NCI-H2081 (cell line): Measurements from ENCODE around the gene CD300LF.

ENCODE experiments used
- DNase-seq, 2 experiments: peaks; one replicate each; lab custom pipeline; 2025; lab: John Stamatoyannopoulos, UW

The CD300LF gene

DNA sequence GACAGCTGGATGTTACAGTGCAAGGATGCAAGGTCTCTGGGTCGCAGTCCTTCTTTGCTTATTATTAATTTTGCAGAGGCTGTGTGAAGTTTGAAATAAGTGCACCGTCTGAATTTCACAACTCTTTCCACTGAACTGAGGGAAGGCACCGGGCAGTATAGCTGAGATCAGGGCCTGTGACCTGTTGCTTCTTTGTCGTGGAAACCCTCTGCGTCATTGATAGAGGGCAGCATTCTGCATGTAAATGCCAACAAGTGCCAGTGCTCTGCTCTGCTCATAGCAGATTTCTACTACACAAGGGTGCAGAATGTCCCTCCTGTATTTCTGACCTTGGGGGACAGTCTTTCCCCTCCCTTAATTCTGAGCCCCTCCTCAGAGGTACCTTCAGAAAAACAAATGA, 26.0 kb downstream of the CD300LF start:
- no peak for DNase-seq

DNA sequence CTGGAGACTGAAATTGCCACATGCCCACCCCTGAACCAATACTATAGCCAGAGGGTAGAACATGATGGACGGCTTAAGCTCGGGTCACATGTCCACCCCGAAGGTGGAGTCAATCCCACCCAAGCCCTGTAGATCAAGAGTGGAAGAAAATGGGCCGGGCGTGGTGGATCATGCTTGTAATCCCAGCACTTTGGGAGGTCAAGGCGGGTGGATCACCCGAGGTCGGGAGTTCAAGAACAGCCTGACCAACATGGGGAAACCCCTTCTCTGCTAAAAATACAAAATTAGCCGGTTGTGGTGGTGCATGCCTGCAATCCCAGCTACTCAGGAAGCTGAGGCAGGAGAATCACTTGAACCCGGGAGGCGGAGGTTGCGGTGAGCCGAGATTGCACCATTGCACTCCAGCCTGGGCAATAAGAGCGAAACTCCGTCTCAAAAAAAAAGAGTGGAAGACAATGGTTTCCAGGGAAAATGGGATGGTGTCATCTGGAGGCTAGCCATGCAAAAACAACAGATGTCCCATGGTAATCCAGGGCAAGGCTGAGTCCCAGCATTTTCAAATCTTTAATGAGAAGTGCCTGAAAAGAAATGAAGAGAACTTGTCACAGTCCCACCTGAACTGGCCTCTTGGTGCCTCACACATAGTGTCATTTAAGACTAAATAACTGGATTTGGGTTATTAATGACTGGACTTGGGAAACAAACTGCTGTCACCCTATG, 30.1 kb downstream of the CD300LF start:
- no peak for DNase-seq

DNA sequence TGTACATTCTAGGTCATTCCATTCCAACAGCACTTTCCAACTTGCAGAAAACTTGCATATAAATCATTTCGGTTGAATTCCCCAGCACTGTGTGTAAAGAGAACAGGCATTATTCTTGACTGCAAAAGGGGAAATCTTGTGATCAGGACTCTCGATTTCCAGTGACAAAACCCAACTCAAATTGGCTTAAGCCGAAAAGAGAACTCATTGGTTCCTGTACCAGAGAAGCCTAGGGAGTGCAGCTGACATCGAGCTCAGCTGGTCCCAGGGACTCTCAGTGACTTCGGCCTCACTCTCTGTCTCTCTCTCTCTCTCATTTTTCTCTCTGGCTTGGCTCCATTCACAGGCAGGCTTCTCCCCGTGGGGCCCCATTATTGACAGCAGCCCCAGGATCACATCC, 30.7 kb downstream of the CD300LF start:
- no peak for DNase-seq

DNA sequence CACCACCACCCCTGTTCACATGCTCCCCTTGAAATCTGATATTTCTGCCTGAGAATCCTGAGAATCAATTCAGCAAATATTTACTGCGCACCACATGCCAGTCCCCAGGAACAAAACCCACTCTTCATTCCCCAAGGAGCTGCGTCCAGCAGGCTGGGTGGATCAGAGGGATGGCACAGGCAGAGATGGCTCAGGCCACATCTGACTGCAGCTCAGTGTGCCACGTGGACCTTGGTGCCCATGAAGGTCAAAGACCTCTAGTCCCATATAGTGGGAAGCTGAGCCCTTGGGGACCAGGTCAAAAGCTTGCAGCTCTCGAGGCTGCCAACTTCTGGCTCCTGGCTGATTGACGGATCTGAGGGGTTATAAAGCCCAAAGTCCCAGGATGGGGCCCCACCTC, 31.8 kb downstream of the CD300LF start:
- no peak for DNase-seq

DNA sequence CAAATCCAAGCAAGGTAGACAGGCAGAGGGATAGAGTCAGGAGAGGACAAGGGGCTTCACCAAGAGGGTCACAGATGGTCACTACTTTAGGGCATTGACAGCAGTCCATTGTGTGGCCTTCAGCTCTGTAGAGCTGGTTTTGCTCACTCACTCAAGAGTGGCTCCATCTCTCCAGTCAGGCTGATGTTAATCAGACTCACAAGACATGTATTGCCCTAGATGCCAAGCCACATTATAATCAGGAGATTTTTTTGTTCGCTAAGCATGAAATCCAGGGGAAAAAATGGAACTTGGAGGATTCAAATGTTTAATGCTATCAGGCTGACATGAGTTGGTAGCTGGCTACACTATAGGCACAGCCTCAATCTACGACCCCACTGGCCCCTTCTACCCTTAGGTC, 32.5 kb downstream of the CD300LF start:
- no peak for DNase-seq

DNA sequence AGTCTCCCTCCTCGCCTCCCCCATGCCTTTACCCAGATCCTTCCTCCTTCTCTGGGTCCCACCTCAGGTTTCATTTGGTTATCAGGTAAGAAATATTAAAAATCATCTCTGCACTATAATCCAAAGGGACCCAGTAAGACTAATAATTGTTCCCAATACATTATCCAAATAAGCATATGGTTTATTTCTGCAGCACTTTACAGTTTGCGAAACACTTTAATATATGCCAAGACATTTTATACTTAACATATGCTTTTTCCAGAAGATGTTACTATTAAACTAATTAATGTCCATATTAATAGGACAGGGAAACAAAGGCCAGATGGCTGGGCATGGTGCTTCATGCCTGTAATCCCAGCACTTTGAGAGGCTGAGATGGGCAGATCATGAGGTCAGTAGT, 33.3 kb downstream of the CD300LF start:
- no peak for DNase-seq

DNA sequence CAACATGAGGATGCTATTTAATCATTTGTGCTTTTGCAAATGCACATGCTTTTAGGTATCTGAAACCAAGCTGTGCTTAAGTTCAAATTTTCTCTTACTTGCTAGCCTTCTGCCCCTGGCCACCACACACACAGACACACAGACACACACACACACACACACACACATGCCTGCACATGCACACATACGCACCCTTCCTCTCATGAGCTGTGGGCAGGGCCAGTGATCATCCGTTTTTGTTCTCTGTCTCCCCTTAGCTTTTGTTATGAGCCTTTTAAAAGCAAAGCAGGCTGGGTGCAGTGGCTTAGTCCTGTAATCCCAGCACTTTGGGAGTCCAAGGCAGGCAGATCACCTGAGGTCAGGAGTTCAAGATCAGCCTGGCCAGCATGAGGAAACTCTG, 34.2 kb downstream of the CD300LF start:
- no peak for DNase-seq

DNA sequence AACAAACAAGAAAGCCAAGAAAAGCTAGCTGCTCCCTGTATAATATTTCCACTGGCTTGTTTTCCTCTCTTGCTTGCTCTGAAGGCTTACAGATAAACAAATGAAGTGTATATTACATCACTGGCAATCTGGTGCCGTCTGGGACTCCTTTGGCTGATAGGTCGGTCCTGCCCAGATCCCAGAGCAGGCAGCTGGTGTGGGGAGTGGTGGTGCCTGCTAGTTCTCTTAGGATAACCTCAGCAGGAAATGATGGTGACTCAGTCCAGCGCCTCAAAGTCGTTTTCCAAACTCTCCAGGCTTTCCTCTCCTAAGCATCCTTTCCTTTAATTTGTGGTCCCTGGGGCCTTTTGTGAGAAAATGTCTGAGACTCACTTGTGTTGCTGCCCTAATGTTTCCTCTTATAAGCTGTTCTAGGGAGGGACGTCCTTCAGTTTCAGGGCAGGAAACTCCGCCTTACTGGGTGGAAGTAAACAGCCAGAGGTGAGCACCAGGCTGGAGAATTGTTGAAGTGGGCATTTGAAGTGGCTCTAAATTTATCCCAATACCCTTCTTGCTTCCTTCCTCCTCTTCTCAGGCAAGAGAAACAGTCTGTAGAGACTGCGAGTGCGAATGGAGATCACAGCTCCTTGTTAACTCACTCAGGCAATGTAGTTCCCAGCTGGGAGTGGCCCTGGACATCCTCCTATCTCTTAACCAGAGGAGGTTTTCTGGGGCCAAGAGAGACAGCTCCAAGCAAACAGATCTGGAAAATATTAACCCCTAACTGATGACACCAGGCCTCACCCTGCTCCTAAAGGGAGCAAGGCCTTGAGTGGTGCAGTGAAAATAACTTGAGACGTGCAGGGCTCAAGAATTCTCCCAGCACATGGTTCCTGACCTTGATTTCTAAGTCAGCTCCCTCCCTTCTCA, 34.9 kb downstream of the CD300LF start:
- no peak for DNase-seq

DNA sequence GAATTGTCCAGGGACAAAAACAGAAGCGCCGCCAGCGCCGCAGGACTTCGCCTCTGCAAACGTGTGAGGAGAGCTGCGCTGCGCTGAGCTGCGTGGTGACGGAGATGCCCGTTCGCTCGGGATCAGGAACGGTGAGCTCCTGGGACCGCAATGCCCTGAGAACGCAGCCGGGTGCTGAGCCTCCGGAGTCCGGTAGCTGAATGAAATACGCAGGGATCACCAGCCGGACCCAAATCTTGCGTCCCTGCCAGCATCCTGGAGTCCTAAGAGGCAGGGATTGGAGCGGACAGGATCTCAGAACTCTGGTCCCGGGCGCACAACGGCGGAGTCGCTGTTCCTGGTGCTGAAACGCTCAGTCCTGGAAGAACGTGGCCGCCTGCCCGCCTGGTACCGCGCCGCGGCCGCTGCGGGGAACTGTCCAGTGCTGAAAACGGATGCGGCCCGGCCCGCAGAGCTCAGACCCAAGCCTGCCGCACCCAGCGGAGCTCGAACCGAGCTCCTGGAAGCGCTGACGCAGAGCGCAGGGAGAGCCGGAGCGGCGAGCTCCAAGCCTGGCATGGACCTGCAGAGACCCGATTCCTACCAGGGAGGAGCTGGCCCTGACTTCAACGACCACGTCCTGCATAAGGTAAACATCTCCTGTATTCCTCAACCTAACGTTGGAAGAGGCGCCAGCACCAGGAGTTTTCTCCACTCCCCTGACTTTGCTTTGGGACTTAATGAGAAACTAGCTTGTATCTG, 41.5 kb downstream of the CD300LF start:
- no peak for DNase-seq

DNA sequence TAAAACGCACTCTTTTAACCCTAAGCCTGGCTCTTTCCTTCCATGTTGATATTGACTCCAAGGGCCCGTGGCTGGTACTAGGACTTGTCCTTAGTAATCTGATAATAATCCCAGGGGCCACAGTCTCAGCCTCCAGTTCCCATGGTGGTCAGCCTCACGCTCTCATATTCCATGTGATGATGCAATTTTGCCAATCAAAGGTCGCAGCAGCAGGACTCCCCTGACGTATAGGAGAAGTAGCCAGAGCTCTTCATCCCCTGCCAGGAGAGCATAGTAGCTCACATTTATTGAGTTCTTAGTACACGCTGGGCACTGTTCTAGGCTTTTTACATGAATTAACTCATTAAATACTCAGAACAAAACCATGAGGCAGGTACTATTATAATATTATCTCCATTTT, 42.4 kb downstream of the CD300LF start:
- DNase-seq = no peak

DNA sequence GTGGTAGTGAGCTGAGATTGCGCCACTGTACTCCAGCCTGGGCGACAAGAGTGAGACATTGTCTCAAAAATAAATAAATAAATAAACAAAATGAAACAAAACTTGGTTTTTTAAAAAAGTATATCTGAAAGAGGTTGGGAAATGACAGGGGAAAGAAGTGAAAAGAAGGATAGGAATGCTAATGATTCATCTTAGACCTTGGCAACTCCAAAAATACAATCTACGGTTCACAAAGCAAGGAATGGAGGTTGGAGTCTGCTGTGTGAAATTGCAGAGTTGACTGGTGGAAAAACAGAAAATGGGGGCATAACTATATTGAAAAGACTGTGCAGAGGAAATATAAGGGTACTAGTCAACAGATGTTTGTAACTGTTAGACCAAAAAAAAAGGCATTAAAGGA, 49.2 kb downstream of the CD300LF start:
- no peak for DNase-seq

DNA sequence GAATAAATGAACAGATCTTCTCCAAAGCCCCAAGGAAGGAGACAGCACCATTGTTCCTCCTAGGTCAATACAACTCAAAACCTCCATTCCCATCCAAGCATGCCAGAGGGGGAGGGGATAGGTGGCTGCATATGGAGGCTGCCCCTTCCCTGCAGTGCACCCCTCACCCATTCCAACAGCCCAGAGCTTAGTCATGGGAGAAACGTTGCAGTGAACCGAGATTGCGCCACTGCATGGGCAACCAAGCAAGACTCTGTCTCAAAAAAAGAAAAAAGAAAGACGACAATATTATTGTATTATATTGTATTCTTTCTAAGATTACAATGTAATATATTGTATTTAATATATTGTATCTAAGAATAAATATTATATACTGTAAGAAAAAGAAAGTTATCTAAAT, 52.8 kb downstream of the CD300LF start:
- DNase-seq = no peak

DNA sequence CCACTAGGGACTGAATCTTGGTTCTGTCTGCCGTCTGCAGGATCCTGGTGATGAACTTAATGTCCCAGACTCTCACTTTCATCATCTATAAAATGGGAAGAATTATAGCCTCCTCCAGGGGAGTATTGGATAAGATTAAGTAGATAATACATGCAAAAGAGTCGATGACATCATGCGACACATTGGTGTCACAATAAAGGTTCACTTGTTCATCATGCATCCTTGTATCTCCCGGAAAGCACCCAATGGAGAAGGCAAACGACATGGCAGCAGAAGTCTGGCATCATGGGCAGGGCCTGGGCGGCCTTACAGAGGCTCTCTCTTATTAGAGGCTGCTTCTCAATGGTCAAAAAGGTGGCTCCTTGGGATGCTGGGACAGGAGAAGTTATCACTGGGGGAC, 54.1 kb downstream of the CD300LF start:
- DNase-seq = no peak

DNA sequence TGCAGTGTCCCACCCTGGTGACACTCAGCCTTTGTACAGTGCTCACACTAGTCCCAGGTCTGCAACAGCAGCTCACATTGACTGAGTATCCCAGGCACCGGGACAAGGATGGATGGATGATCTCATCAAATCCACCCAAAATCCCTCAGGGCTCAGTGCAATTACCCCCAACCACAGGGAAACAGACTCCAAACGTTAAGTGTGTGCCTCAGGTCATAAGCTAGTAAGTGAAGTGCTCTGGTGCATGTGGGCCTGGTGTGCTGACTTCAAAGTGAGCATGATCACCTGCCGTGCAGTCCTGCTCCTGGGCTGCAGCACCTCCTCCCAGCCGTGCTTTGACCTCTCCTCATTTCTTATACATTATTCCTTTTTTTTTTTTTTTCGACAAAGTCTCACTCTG, 58.0 kb downstream of the CD300LF start:
- DNase-seq = no peak

DNA sequence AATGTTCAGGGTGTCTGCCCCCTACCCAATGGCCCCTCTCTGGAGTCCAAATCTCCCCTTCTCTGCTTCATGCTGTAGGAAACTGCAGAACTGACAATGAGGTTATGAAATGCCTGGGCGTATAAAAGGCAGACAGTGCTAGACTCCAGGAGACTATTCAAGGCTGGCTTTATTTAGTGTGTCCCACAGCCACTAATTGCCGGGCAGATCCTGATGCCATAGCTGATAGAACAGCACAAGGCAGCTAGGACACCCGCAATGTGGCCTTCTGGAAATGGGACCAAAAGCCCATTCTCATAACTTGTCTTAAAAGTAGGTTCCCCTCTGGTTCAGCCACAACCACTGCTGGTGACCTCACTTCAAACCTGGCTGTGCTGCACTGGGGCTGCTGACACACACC, 60.7 kb downstream of the CD300LF start:
- DNase-seq = no peak

DNA sequence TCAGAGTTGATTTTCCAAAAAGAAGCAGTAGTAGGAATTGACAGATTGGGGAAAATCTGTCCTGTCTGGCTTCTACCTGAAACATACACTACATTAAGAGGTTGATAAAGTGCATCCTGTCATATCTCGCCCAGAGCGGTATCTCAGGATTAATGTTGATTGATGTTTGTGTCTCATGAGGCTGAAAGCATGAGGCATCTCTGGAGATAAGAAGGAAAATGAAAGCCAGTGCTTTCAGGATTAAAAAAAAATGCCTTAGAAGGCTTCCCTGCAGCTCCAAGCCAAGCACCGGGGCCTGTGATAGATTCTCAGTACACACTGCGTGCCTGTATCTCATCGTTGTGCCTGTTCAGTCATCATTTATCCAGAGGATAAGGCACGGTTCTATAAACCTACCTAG, 62.8 kb downstream of the CD300LF start:
- DNase-seq = no peak

DNA sequence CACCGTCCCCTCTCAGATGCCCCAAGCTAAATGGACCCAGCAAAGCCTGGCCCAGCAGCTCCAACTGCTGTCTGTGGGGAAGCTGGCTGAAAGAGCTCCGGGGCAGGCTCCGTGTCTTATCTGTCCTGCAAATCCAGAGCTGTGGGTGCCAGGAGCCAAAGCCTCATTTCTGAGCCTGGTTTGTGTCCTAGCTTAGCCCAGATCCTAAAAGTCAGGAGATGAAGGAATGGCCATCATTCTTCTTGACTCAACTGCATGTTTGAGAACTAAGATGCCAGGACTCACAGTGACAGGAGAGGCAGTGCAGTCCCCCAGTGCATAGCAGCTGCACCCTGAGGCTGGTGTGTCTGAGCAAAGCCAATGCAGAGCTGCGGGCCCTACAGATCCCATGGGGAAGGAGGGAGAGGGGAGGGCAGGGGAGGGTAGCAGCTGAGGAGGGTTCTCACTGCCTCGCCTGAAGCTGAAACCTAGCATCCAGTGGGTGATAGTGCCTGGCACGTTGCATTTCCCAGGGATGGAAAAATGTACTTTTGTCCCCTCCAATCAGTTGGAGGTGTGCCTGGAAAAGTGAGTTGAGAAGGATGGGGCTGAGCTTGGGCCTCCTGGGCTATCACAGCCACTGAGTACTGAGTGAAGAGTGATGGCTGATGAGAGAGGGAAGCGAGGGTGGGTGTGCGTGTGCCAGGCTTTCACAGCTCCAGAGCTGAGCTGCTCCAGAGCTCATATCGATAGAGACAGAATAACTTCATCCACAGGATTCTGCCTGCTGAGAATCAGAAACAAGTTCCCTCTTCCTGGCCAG, 64.7 kb downstream of the CD300LF start:
- DNase-seq = no peak

DNA sequence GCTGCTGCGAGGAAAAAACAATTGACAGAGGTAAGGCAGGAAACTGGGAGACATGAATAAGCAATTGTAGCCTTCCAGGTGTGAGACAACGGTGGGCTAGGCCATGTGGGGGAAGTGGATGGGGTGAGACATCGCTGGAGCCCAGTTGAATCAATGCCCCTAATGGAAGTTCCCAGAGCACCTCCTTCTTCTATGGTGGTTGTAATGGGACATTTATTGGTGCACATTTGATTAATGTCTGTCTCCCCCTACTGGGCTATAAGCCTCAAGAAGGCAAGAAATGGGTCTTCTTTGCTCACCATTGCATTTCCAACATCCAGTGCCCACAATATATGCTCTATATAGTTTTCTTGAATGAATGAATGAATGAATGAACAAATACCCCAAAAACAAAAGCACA, 66.5 kb downstream of the CD300LF start:
- no peak for DNase-seq

DNA sequence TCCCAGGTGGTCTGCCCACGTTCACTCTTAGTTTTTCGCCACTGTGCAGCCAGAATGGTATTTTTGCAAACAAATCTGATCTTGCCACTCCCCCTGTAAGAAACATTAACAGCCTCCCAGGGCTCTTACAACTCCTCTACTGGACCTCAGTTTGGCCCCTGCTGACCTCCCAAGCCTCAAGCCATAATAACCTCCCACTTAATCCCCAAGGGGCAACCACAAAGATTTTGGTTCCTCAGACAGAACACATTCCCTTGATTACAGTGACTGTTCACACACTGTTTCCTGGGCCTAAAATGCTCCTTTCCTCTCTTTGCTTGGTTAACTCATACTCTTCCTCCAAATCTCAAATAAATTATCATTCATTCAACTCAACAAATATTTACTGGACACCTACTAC, 67.7 kb downstream of the CD300LF start:
- no peak for DNase-seq

DNA sequence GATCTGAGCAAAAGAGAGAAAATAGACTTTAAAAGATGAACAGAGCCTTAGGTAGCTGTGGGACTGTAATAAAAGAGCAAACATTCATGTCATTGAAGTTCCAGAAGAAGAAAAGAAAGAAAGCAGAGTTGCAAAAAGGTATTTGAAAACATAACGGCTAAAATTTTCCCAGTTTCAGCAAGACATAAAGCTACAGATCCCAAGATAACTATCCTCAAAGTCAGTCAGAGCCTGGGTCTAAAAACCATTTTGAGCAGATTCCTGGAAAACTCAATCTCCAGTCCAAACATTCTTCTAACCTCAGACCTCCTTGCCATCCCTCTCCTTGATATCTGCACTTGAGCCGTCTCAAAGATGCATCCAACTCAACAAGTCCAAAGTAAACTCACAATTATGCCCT, 68.3 kb downstream of the CD300LF start:
- no peak for DNase-seq
